ENCODE measurements around the gene FAM76B. TPM values are rescaled to one million over a fixed set of nuclear protein-coding genes. Genes with fewer than 3 reads are reported as not detected.
"Not testable (repeated sequence)": the region's sequence is repeated elsewhere in the genome, so short reads cannot be mapped to it uniquely, and the experiment has no call there.

The FAM76B gene
- 10 to 100 TPM; 46.8 to 49.8 TPM for total RNA-seq

- H3K9me3 Mint-ChIP-seq, result no peaks in the 10 kb centered on the region
- no peaks in the 10 kb centered on the region for H3K27me3 Mint-ChIP-seq
- H3K4me1 Mint-ChIP-seq, result peaks cover 39% of the 10 kb centered on the region
- H3K36me3 Mint-ChIP-seq, result peaks cover 45% of the 10 kb centered on the region
- peak within 1 kb of the TSS; percentile 97 for H3K4me3 Mint-ChIP-seq
- peak; percentile 95 for DNase-seq
- H3K27ac Mint-ChIP-seq, result peak within 1 kb of the TSS; percentile 100
Observed at GRCh38 chr11:95789506-95790122, at the start of gene FAM76B. FAM76B (minus strand) TSS chr11:95789782; CDS start chr11:95789478, 304 bp downstream.

GRCh38 chr11:95835768-95836488 is 46.3 kb upstream of the FAM76B start:
- Mint-ChIP-seq H3K4me1 (peaks cover 6% of the 10 kb centered on the region), H3K4me3 (no peak overlapping the region), H3K27ac (no peak overlapping the region), H3K9me3 (no peaks in the 10 kb centered on the region), H3K36me3 (peaks cover 11% of the 10 kb centered on the region), H3K27me3 (no peaks in the 10 kb centered on the region)
- DNase-seq, result peak; percentile 41

GRCh38 chr11:95835351-95835750 is 45.8 kb upstream of the FAM76B start:
- Mint-ChIP-seq H3K9me3 (no peaks in the 10 kb centered on the region), H3K4me3 (no peak overlapping the region), H3K27me3 (no peaks in the 10 kb centered on the region), H3K36me3 (peaks cover 13% of the 10 kb centered on the region), H3K27ac (no peak overlapping the region), H3K4me1 (peaks cover 9% of the 10 kb centered on the region)
- DNase-seq, result no peak

- H3K9me3 Mint-ChIP-seq, result no peaks in the 10 kb centered on the region
- DNase-seq, result no peak
- no peak overlapping the region for H3K4me3 Mint-ChIP-seq
- no peaks in the 10 kb centered on the region for H3K27me3 Mint-ChIP-seq
- no peak overlapping the region for H3K27ac Mint-ChIP-seq
- peaks cover 20% of the 10 kb centered on the region for H3K36me3 Mint-ChIP-seq
- H3K4me1 Mint-ChIP-seq, result peaks cover 9% of the 10 kb centered on the region
Observed at GRCh38 chr11:95833378-95833777, 43.8 kb upstream of the FAM76B start.

- no peaks in the 10 kb centered on the region for H3K27me3 Mint-ChIP-seq
- peaks cover 21% of the 10 kb centered on the region for H3K36me3 Mint-ChIP-seq
- peaks cover 9% of the 10 kb centered on the region for H3K4me1 Mint-ChIP-seq
- H3K27ac Mint-ChIP-seq, result peak overlapping the region; percentile 2
- no peak for DNase-seq
- H3K4me3 Mint-ChIP-seq, result no peak overlapping the region
- H3K9me3 Mint-ChIP-seq, result no peaks in the 10 kb centered on the region
Observed at GRCh38 chr11:95832763-95833162, 43.2 kb upstream of the FAM76B start.

GRCh38 chr11:95831198-95831883 is 41.8 kb upstream of the FAM76B start:
- Mint-ChIP-seq H3K4me3 (no peak overlapping the region), H3K27me3 (no peaks in the 10 kb centered on the region), H3K36me3 (peaks cover 18% of the 10 kb centered on the region), H3K27ac (no peak overlapping the region), H3K4me1 (peaks cover 9% of the 10 kb centered on the region), H3K9me3 (no peaks in the 10 kb centered on the region)
- DNase-seq, result no peak

- Mint-ChIP-seq H3K36me3 (peaks cover 20% of the 10 kb centered on the region), H3K4me1 (peaks cover 7% of the 10 kb centered on the region), H3K27ac (peak overlapping the region; percentile 14), H3K4me3 (no peak overlapping the region), H3K27me3 (no peaks in the 10 kb centered on the region), H3K9me3 (no peaks in the 10 kb centered on the region)
- no peak for DNase-seq
Observed at GRCh38 chr11:95829580-95830259, 40.1 kb upstream of the FAM76B start.

- H3K9me3 Mint-ChIP-seq, result no peaks in the 10 kb centered on the region
- H3K36me3 Mint-ChIP-seq, result peaks cover 25% of the 10 kb centered on the region
- H3K4me3 Mint-ChIP-seq, result no peak overlapping the region
- no peak overlapping the region for H3K27ac Mint-ChIP-seq
- peaks cover 7% of the 10 kb centered on the region for H3K4me1 Mint-ChIP-seq
- no peak for DNase-seq
- H3K27me3 Mint-ChIP-seq, result no peaks in the 10 kb centered on the region
Observed at GRCh38 chr11:95827696-95828095, 38.1 kb upstream of the FAM76B start.

- no peak overlapping the region for H3K4me3 Mint-ChIP-seq
- H3K4me1 Mint-ChIP-seq, result no peaks in the 10 kb centered on the region
- no peak overlapping the region for H3K27ac Mint-ChIP-seq
- H3K27me3 Mint-ChIP-seq, result no peaks in the 10 kb centered on the region
- no peaks in the 10 kb centered on the region for H3K9me3 Mint-ChIP-seq
- no peak for DNase-seq
- peaks cover 35% of the 10 kb centered on the region for H3K36me3 Mint-ChIP-seq
Observed at GRCh38 chr11:95821640-95822039, 32.1 kb upstream of the FAM76B start.

- Mint-ChIP-seq H3K27ac (peak overlapping the region; percentile 30), H3K4me1 (peaks cover 14% of the 10 kb centered on the region), H3K27me3 (no peaks in the 10 kb centered on the region), H3K36me3 (peaks cover 39% of the 10 kb centered on the region), H3K4me3 (no peak overlapping the region), H3K9me3 (no peaks in the 10 kb centered on the region)
- no peak for DNase-seq
Observed at GRCh38 chr11:95816037-95816436, 26.5 kb upstream of the FAM76B start.

GRCh38 chr11:95811052-95811451 is 21.5 kb upstream of the FAM76B start:
- peaks cover 61% of the 10 kb centered on the region for H3K36me3 Mint-ChIP-seq
- DNase-seq, H3K4me3 Mint-ChIP-seq, H3K9me3 Mint-ChIP-seq, H3K27ac Mint-ChIP-seq, H3K27me3 Mint-ChIP-seq: not testable (repeated sequence)
- peaks cover 13% of the 10 kb centered on the region for H3K4me1 Mint-ChIP-seq

GRCh38 chr11:95806464-95806863 is 16.9 kb upstream of the FAM76B start:
- not testable (repeated sequence) for DNase-seq, H3K9me3 Mint-ChIP-seq, H3K4me3 Mint-ChIP-seq, H3K4me1 Mint-ChIP-seq, H3K27me3 Mint-ChIP-seq, H3K27ac Mint-ChIP-seq
- peaks cover 62% of the 10 kb centered on the region for H3K36me3 Mint-ChIP-seq

GRCh38 chr11:95805869-95806268 is 16.3 kb upstream of the FAM76B start:
- Mint-ChIP-seq H3K36me3 (peaks cover 60% of the 10 kb centered on the region), H3K27ac (no peak overlapping the region), H3K9me3 (peaks cover 6% of the 10 kb centered on the region), H3K27me3 (no peaks in the 10 kb centered on the region), H3K4me1 (no peaks in the 10 kb centered on the region), H3K4me3 (no peak overlapping the region)
- DNase-seq, result no peak

GRCh38 chr11:95803973-95804372 is 14.4 kb upstream of the FAM76B start:
- DNase-seq, result no peak
- H3K27me3 Mint-ChIP-seq, result no peaks in the 10 kb centered on the region
- peaks cover 3% of the 10 kb centered on the region for H3K9me3 Mint-ChIP-seq
- no peak overlapping the region for H3K4me3 Mint-ChIP-seq
- H3K4me1 Mint-ChIP-seq, result no peaks in the 10 kb centered on the region
- H3K36me3 Mint-ChIP-seq, result peaks cover 58% of the 10 kb centered on the region
- no peak overlapping the region for H3K27ac Mint-ChIP-seq

GRCh38 chr11:95802806-95803205 is 13.2 kb upstream of the FAM76B start:
- no peak overlapping the region for H3K4me3 Mint-ChIP-seq
- DNase-seq, result no peak
- no peaks in the 10 kb centered on the region for H3K4me1 Mint-ChIP-seq
- no peaks in the 10 kb centered on the region for H3K9me3 Mint-ChIP-seq
- no peak overlapping the region for H3K27ac Mint-ChIP-seq
- peaks cover 49% of the 10 kb centered on the region for H3K36me3 Mint-ChIP-seq
- H3K27me3 Mint-ChIP-seq, result no peaks in the 10 kb centered on the region

All from activated naive CD8-positive, alpha-beta T cell treated with anti-CD3 and anti-CD28 coated beads for 36 hours (primary cell).